Stimulated activated CD4-positive, alpha-beta T cell treated with anti-CD3 and anti-CD28 coated beads, Interleukin-1b, Interleukin-23, amount 100 ng/mL, for 1 hour (primary cell): ENCODE results near the gene TMEM125.

Experiments
- DNase-seq, 2 donors: peaks; one replicate each; pipeline ENCODE4 v3.0.0-alpha.2; 2020; ENCODE audit warnings: low read depth in 2 of 2

The TMEM125 gene

GRCh38 chr1:43293896-43294760 is 24.3 kb downstream of the TMEM125 start:
- no peak for DNase-seq

- no peak for DNase-seq
Observed at GRCh38 chr1:43294761-43295160, 25.0 kb downstream of the TMEM125 start.

DNA sequence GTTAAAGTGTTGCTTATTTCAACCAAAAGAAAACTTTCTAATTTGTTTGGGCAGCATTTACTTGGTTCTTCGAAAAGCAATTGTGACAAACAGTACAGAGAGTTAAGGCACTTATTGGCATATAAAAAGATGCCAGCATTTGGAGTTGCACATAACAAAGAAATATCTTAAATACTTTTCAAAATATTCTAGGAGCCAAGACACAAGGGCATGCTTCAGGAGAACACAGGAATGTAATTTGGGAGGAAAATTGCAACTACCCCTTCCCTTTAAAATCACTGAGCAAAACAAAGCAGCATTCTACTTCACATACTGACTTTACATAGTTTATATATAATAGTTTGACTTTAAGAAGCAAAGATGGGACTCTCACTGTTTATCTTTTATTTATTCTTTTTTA is 26.4 kb downstream of the TMEM125 start:
- no peak for DNase-seq

- no peak for DNase-seq
Observed at GRCh38 chr1:43298055-43298454, 28.3 kb downstream of the TMEM125 start.

- DNase-seq, result no peak
Observed at GRCh38 chr1:43299101-43299500, 29.3 kb downstream of the TMEM125 start.

DNA sequence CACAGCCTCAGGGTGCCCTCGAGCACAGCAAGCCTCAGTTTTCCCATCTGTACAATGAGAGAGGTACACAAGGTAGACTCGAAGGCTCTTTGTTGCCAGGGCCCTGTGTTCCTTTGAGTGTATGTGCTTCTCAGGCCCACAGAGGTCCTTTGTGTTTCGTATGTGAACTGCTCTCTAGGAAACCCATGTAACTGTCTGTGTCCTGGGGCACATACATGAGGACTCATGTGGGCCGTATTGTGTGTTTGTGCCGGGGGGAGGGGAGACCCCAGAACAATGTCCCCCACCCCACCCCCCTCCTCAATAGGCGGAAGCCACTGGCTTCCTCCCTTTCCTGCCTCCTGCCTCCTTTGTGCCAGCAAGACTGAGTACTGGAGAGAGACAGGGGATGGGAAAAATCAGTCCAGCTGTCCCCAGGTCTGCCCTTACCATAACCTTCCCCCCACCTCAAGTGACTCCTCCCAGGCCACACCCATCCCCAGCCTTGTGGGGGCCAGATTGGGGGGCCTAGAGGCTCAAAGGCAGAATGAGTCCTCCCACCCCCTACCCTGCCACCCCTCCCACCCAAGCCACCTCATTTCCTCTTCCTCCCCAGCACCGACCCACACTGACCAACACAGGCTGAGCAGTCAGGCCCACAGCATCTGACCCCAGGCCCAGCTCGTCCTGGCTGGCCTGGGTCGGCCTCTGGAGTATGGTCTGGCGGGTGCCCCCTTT is 30.8 kb downstream of the TMEM125 start, which contains the start of gene TIE1:
Gene TIE1, plus strand, starts transcription at position 605 of the 717 bp plus-strand sequence. Its CDS starts 90 bp downstream, at position 695.
- DNase-seq, result no peak

DNA sequence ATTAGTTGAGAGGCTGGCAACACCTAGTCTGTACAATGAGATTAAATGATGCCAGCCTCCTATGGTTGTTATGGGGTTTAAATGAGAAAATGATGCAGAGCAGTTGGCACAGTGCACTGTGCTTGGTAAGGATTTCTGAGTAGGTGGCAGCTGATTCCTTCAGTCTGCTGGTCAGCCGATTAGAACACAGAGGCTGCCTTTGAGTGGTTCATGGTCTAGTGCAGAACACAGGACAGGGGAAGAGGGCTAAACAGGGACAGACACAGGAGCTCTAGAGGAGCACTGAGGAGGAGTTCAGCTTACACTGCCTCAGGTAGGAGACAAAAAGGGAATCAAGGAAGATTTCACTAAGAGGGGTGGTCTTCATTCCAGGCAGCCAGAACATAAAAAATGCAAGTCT is 32.4 kb downstream of the TMEM125 start:
- DNase-seq, result no peak

GRCh38 chr1:43302721-43303470 is 33.1 kb downstream of the TMEM125 start:
- DNase-seq, result no peak

DNA sequence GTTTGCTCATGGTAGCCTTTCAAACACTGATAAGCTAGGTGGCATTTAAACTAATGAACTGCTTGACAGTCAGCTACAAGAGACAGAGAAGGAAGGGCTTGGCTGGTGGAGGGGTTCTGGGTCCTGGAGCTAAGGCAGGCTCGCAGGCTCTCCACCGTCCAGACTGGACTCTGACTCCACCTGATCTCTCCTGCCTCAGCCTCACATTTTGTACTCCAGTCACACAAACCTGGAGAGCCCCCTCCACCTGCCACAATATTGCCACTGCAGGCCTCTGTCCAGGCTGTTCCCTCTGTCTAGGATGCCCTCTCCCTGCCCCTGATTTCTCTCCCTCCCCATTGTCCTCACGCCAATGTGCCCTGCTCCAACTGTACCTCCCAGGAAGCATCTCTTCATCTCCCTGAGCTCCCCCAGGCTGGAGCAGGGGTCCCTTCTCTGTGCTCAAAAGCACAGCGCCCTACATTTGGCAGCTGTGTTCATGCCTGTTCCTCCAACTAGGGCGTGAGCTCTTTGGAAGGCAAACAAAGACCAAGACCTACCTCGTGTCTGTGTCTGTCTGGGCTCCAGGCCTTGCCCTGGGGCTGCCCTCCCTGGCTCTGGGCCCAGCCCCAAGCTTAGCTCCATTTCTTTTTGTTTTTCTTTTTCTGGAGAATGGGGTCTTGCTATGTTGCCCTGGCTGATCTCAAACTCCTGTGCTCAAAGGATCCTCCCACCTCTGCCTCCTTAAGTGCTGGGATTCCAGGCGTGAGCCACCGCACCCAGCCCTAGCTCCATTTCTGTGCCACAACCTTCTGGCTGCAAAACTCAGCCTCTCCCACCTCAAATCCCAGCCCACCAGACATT is 33.9 kb downstream of the TMEM125 start:
- DNase-seq, result no peak

- DNase-seq, result no peak
Observed at GRCh38 chr1:43304314-43304681, 34.5 kb downstream of the TMEM125 start.

DNA sequence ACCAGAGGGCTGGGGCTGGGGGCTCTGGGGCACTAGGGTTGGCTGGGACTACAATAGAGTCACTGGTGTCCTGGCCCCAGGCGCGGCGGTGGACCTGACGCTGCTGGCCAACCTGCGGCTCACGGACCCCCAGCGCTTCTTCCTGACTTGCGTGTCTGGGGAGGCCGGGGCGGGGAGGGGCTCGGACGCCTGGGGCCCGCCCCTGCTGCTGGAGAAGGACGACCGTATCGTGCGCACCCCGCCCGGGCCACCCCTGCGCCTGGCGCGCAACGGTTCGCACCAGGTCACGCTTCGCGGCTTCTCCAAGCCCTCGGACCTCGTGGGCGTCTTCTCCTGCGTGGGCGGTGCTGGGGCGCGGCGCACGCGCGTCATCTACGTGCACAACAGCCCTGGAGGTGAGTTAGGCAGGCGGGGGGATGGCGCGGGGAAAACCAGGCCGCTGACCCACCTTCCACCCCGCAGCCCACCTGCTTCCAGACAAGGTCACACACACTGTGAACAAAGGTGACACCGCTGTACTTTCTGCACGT is 35.1 kb downstream of the TMEM125 start:
- no peak for DNase-seq

- DNase-seq, result no peak
Observed at GRCh38 chr1:43305461-43305860, 35.7 kb downstream of the TMEM125 start.

DNA sequence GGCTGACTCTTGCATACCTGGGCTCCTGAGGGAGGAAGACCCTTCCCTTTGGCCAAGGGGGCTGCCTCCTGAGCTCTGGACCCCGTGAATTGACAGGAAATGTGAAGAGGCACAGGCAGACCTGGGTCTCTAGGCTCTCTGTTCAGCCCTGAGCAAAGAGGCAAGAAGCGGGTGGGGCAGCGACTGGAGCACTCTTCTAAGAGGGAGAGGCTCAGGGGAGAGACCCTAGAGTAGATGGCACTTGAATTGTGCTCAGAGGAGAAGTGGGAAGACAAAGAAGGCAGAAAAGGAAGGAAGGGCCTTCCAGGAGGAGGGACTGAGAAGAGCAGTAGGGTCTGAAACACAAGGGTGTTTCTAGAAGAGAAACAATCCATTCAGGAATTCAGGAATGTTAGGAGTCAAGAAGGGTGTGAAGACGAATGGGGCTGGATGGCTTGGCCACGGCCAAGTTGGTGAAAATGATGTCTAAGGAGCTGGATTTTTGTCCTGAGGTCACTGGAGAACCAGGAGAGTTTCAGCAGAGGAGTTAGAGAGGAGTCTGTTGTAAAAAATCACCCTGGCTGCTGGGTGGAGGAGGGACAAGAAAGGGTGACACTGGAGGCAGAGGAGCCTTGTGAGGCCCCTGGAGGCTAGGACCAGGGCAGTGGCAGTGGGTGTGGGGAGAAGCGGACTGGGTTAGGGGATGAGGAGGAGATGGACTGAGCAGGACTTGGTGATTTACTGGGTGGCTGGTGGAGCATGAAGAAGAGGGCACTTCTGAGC is 36.3 kb downstream of the TMEM125 start:
- no peak for DNase-seq

- DNase-seq, result no peak
Observed at GRCh38 chr1:43306688-43307457, 37.1 kb downstream of the TMEM125 start.

DNA sequence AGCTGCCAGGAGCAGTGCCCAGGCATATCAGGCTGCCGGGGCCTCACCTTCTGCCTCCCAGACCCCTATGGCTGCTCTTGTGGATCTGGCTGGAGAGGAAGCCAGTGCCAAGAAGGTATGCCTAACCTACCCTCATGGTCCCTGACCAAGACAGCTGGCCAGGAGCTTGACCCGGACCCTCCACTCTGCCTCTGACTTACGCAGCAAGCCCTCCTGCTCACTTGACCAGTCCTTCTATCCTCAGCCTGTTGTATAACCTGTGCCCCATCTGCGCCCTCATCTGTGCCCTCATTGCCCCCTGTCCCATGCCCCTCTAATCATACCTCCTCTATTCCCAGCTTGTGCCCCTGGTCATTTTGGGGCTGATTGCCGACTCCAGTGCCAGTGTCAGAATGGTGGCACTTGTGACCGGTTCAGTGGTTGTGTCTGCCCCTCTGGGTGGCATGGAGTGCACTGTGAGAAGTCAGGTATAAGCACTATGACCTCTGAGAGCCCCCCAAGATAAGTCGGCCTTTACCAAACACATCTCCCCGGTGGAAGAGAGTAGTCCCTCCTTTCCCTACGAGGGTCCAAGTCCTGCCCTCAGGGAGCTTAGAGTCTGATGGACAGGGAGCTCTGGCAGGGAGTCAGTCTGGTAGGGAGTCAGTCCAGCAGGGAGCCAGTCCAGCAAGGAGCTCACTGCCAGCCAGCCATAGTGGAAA is 37.8 kb downstream of the TMEM125 start:
- DNase-seq, result no peak

GRCh38 chr1:43308635-43309404 is 39.0 kb downstream of the TMEM125 start:
- no peak for DNase-seq

GRCh38 chr1:43309405-43310025 is 39.7 kb downstream of the TMEM125 start:
- DNase-seq, result no peak

DNA sequence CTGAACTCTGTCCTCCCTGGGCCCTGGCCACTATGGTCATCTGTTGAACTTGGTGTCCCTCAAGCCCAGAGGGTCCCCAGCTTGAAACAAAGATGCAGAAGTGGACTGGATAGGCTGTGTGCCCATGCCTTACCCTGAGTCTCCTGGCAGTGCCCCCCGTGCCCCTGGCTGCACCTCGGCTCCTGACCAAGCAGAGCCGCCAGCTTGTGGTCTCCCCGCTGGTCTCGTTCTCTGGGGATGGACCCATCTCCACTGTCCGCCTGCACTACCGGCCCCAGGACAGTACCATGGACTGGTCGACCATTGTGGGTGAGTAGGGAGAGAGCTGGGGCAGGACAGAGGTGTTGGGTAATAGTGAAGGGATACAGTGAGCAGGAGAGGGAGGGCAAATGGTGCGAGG is 41.7 kb downstream of the TMEM125 start:
- DNase-seq, result no peak
